Lower leg skin (tissue), 4 donors: Measurements from ENCODE around the gene NRSN1. TPM values are rescaled to one million over a fixed set of nuclear protein-coding genes. Genes with fewer than 3 reads are reported as not detected.

Source experiments
- DNase-seq, 2 donors: peaks; one replicate each; pipeline ENCODE4 v3.0.0-alpha.2; 2019; ENCODE audit warnings: low spot score in 2 of 2
- H3K4me3 ChIP-seq: fragments of 200-600 bp; sonication (generic); 2 replicates; pipeline ENCODE4 v1.5.1; 2017; ENCODE audit warnings: mild to moderate bottlenecking, low read depth; ENCODE audit not compliant: poor library complexity, severe bottlenecking
- CTCF ChIP-seq, 3 donors: fragments of 450-650 bp; IDR thresholded peaks; one replicate each; pipeline ENCODE4 v1.5.1; 2016; ENCODE audit warnings: antibody characterized with exemption in 3 of 3, mild to moderate bottlenecking in 3 of 3, moderate library complexity in 2 of 3
- POLR2A ChIP-seq, 2 donors: fragments of 450-650 bp; IDR thresholded peaks; one replicate each; pipeline ENCODE4 v1.6.1; 2016 to 2017; ENCODE audit warnings: antibody characterized with exemption in 2 of 2, mild to moderate bottlenecking in 1 of 2, moderate library complexity in 1 of 2
- WGBS, 2 donors: methylation state at CpG; one replicate each; pipeline ENCODE4 v1.1.5; 2018; 5-methylcytosine and 5-hydroxymethylcytosine counted together
- intact Hi-C: fragments of 100-400 bp; cut with DNase I; formaldehyde crosslinking; loops from one replicate; pipeline ENCODE4 v1.15.0; 2023; ENCODE audit warnings: low total_unique reads
- total RNA-seq, 4 donors: library from RNA; depleted of rRNA; stranded (reverse); fragments of >200 nt; gene quantifications; one replicate each; pipeline ENCODE4 v1.1.0, GENCODE V29; 2016

NRSN1 gene, protein sequence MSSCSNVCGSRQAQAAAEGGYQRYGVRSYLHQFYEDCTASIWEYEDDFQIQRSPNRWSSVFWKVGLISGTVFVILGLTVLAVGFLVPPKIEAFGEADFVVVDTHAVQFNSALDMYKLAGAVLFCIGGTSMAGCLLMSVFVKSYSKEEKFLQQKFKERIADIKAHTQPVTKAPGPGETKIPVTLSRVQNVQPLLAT
- total RNA-seq: not detected

DNA sequence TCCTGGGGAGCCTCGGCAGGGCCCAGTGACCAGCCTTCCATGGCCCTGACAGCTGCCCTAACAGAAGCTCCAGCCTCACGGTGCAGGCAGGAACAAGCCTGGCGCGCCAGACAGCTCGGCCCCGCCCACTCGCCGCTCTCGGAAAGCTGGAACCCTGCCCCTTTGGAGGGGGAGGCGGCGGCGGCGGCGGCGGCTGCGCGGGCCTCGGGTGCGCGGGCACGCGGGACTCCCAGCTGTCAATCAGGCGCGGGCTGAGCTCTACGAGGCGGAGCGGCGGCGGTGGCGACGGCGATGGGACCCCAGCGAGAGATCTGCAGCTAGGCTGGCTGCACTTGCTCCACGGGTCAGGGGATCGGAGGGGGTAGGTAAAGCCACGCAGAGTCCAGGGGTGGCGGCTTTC lies at the start of gene NRSN1:
NRSN1 (plus strand) TSS at position 236 of the 400 bp plus-strand sequence. CDS start 8,113 bp downstream, outside the sequence.
- WGBS, 2 donors: 2 to 5% methylated on average over 30 to 36 of the region's 37 CpGs
- TF ChIP-seq POLR2A (IDR thresholded peaks at IDR 0.05) (no peak), CTCF (IDR thresholded peaks at IDR 0.05) (no peak)
- H3K4me3 ChIP-seq: no peak within 1 kb of the TSS
- DNase-seq: no peak
- intact Hi-C loops: no loop called here

DNA sequence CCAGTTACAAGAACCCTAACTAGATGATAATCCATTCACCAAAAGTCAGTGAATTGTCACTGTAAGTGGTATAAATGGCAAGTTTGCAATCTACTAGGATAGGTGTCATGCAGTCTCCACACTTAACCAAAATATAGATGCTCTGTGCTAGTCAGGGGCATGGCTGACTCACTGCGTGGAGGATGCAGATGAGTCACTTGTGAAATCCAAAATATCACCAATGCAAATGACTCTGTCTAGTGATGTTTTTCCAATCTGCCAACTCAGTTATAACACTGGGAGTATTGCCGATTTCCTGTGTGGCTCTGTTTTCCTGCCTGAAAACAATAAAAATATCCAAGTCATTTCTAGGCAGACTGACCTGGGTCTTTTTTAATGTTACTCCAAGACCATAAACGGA lies 47.8 kb upstream of the NRSN1 start:
- WGBS, 2 donors: 61 to 72% methylated on average over 3 of the region's 3 CpGs
- no peak for DNase-seq
- TF ChIP-seq POLR2A (IDR thresholded peaks at IDR 0.05) (no peak), CTCF (IDR thresholded peaks at IDR 0.05) (no peak)

DNA sequence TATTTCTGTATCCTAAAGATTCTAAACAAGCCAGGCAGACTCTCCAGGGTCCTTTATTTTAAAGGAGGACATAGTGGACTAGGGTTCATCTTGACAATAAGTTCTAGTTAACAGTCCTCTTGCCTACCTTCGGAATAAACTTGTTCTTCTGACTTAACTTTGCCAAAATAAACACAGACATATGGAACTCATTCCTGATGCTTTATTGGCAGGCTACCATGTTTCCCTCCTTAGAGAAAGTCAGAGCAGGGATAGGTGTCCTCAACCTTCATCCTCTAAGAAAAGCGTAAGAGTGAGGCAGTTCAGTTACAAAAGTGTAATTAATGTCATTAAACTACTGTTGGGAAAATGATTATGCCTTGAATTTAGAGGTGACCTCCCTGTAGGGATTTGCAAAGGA lies 46.9 kb upstream of the NRSN1 start:
- 60 to 78% methylated on average over 2 of the region's 2 CpGs for WGBS, 2 donors
- DNase-seq: no peak
- TF ChIP-seq POLR2A (IDR thresholded peaks at IDR 0.05) (no peak), CTCF (IDR thresholded peaks at IDR 0.05) (no peak)
- H3K4me3 ChIP-seq: no peak overlapping the region
- intact Hi-C loops: no loop called here

More for the DNA sequence above, 47.8 kb upstream of the NRSN1 start:
- no peak overlapping the region for H3K4me3 ChIP-seq
- intact Hi-C loops: no loop called here

DNA sequence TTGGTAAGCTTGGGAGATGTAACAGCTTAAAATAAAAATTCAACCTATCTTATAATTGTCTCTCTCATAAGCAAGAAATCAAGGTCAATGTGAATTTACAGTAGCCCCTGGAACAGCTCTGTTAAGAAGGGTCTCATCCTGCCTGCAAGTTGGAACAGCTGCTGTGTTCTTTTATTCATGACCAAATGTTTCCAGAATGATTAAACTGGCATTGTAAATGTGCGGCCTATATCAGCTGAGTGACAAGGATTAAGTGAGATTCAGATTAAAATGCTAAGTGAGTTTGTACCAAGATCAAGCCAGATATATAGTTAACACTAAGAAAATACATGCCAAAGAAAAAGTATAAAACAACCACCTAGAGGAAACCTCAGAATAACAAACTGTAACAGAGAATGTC lies 45.3 kb upstream of the NRSN1 start:
- WGBS, 2 donors: 73 to 94% methylated on average over 1 of the region's 1 CpG
- no peak for DNase-seq
- intact Hi-C loops: no loop called here
- H3K4me3 ChIP-seq: no peak overlapping the region
- TF ChIP-seq CTCF (IDR thresholded peaks at IDR 0.05): no peak
- no peak for TF ChIP-seq POLR2A (IDR thresholded peaks at IDR 0.05)

GRCh38 chr6:24089736-24090135 lies 36.3 kb upstream of the NRSN1 start:
- no peak overlapping the region for H3K4me3 ChIP-seq
- DNase-seq: no peak
- intact Hi-C loops: no loop called here
- 61 to 67% methylated on average over 2 of the region's 2 CpGs for WGBS, 2 donors
- TF ChIP-seq CTCF (IDR thresholded peaks at IDR 0.05) (no peak), POLR2A (IDR thresholded peaks at IDR 0.05) (no peak)

DNA sequence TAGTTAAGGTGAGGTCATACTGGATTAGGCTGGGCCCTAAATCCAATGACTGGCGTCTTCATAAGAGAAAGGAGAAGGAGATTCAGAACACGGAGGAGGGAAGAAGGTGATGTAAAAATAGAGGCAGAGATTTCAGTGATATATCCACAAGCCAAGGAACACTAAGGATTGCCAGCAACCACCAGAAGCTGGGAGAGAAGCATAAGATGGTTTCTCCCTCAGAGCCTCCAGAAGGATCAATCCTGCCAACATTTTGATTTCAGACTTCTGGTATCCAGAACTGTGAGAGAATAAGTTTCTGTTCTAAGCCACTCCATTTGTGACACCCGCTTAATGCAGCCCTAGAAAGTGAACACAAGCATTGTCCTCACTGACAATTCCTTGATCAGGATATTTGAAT lies 33.6 kb upstream of the NRSN1 start:
- intact Hi-C loops: no loop called here

More for the DNA sequence above, 33.6 kb upstream of the NRSN1 start:
- H3K4me3 ChIP-seq: no peak overlapping the region
- DNase-seq: no peak
- TF ChIP-seq CTCF (IDR thresholded peaks at IDR 0.05) (no peak), POLR2A (IDR thresholded peaks at IDR 0.05) (no peak)
- 75 to 87% methylated on average over 3 of the region's 3 CpGs for WGBS, 2 donors
